ENCODE data around the gene BAAT.

Gene BAAT

GRCh38 chr9:101324245-101324804 lies 60.5 kb downstream of the BAAT start:
- in situ Hi-C loops (cut with MboI; ENCODE audit: low sequenced_read_pairs), result no loop called here

- in situ Hi-C loops (cut with MboI; ENCODE audit: low sequenced_read_pairs), result no loop called here
Measured at GRCh38 chr9:101323129-101323528, 61.7 kb downstream of the BAAT start.

- in situ Hi-C loops (cut with MboI; ENCODE audit: low sequenced_read_pairs), result no loop called here
Measured at GRCh38 chr9:101317735-101318134, 67.1 kb downstream of the BAAT start.

GRCh38 chr9:101315112-101315450 lies 69.7 kb downstream of the BAAT start:
- in situ Hi-C loops (cut with MboI; ENCODE audit: low sequenced_read_pairs), result no loop called here

- in situ Hi-C loops (cut with MboI; ENCODE audit: low sequenced_read_pairs), result no loop called here
Measured at GRCh38 chr9:101312661-101313060, 72.1 kb downstream of the BAAT start.

GRCh38 chr9:101311758-101312420 lies 72.9 kb downstream of the BAAT start:
- in situ Hi-C loops (cut with MboI; ENCODE audit: low sequenced_read_pairs), result no loop called here

- in situ Hi-C loops (cut with MboI; ENCODE audit: low sequenced_read_pairs), result no loop called here
Measured at GRCh38 chr9:101311191-101311590, 73.6 kb downstream of the BAAT start.
